Hematopoietic multipotent progenitor cell treated with erythropoietin and hydrocortisone succinate and interleukin-3 and kit ligand, for 15 days (in vitro differentiated cells): ENCODE measurements around the gene SLC39A1.
"Not testable (repeated sequence)": the region's sequence is repeated elsewhere in the genome, so short reads cannot be mapped to it uniquely, and the experiment has no call there.

Experiments used
- DNase-seq: peaks from one replicate; pipeline ENCODE4 v3.0.0-alpha.2; 2015; ENCODE audit warnings: low spot score

Gene SLC39A1

GRCh38 chr1:153963030-153963849, at the start of gene SLC39A1:
SLC39A1 (minus strand) TSS chr1:153963537; CDS start chr1:153962715, 822 bp downstream.
- peak; percentile 95 for DNase-seq

GRCh38 chr1:154012543-154012942, 49.2 kb upstream of the SLC39A1 start:
- DNase-seq: not testable (repeated sequence)

GRCh38 chr1:154012129-154012528, 48.8 kb upstream of the SLC39A1 start:
- DNase-seq: no peak

GRCh38 chr1:154006136-154006535, 42.8 kb upstream of the SLC39A1 start:
- DNase-seq: no peak

- DNase-seq: no peak
Measured at GRCh38 chr1:154000420-154000819, 37.1 kb upstream of the SLC39A1 start.

- DNase-seq: not testable (repeated sequence)
Measured at GRCh38 chr1:153996882-153997281, 33.5 kb upstream of the SLC39A1 start.

GRCh38 chr1:153995640-153996039, 32.3 kb upstream of the SLC39A1 start:
- DNase-seq: no peak

- no peak for DNase-seq
Measured at GRCh38 chr1:153995202-153995601, 31.9 kb upstream of the SLC39A1 start.

- no peak for DNase-seq
Measured at GRCh38 chr1:153991806-153992205, 28.5 kb upstream of the SLC39A1 start.

- no peak for DNase-seq
Measured at GRCh38 chr1:153991151-153991630, 27.9 kb upstream of the SLC39A1 start.

GRCh38 chr1:153990468-153991150, 27.3 kb upstream of the SLC39A1 start, which contains the start of gene RPS27:
RPS27 (plus strand) TSS chr1:153990762; CDS start chr1:153990797, 35 bp downstream.
- DNase-seq: peak; percentile 98

GRCh38 chr1:153987621-153988020, 24.3 kb upstream of the SLC39A1 start:
- no peak for DNase-seq

- peak; percentile 54 for DNase-seq
Measured at GRCh38 chr1:153985941-153986761, 22.8 kb upstream of the SLC39A1 start, which contains the start of gene RAB13. RAB13 (minus strand) TSS chr1:153986339; CDS start chr1:153986236, 103 bp downstream.

GRCh38 chr1:153985341-153985912, 22.1 kb upstream of the SLC39A1 start:
- DNase-seq: no peak

- no peak for DNase-seq
Measured at GRCh38 chr1:153984123-153984894, 21.0 kb upstream of the SLC39A1 start.

GRCh38 chr1:153981735-153982134, 18.4 kb upstream of the SLC39A1 start:
- not testable (repeated sequence) for DNase-seq

GRCh38 chr1:153979091-153979490, 15.8 kb upstream of the SLC39A1 start:
- DNase-seq: not testable (repeated sequence)

- no peak for DNase-seq
Measured at GRCh38 chr1:153978274-153978909, 15.1 kb upstream of the SLC39A1 start.

- peak; percentile 84 for DNase-seq
Measured at GRCh38 chr1:153977250-153978240, 14.2 kb upstream of the SLC39A1 start, which contains the start of gene JTB. JTB (minus strand) TSS chr1:153977674; CDS start chr1:153977252, 422 bp downstream.
